ENCODE measurements around the gene PRR20E. TPM values are rescaled to one million over a fixed set of nuclear protein-coding genes. Genes with fewer than 3 reads are reported as not detected.
"Not testable (repeated sequence)": the region's sequence is repeated elsewhere in the genome, so short reads cannot be mapped to it uniquely, and the experiment has no call there.

The PRR20E gene
- total RNA-seq, 1 donor from 2014 or later, result not detected

GRCh38 chr13:57136093-57136492 lies 30.9 kb upstream of the PRR20E start:
- no peaks in the 10 kb centered on the region for H3K4me1 ChIP-seq (ENCODE audit: insufficient read depth, low read length)
- no peak overlapping the region for H3K27ac Mint-ChIP-seq (ENCODE audit: unreplicated experiment)
- H3K4me3 Mint-ChIP-seq (ENCODE audit: unreplicated experiment), result no peak overlapping the region
- FAIRE-seq (no peak), DNase-seq (ENCODE audit: low read depth) (no peak)
- TF ChIP-seq, protein P1, sequence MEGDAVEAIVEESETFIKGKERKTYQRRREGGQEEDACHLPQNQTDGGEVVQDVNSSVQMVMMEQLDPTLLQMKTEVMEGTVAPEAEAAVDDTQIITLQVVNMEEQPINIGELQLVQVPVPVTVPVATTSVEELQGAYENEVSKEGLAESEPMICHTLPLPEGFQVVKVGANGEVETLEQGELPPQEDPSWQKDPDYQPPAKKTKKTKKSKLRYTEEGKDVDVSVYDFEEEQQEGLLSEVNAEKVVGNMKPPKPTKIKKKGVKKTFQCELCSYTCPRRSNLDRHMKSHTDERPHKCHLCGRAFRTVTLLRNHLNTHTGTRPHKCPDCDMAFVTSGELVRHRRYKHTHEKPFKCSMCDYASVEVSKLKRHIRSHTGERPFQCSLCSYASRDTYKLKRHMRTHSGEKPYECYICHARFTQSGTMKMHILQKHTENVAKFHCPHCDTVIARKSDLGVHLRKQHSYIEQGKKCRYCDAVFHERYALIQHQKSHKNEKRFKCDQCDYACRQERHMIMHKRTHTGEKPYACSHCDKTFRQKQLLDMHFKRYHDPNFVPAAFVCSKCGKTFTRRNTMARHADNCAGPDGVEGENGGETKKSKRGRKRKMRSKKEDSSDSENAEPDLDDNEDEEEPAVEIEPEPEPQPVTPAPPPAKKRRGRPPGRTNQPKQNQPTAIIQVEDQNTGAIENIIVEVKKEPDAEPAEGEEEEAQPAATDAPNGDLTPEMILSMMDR (IDR thresholded peaks at IDR 0.05; ENCODE audit: insufficient read depth, low read depth, low read length), result no peak
- no peak for TF ChIP-seq EZH2 (IDR thresholded peaks at IDR 0.05; ENCODE audit: insufficient read depth, low read length)
- no peak overlapping the region for H3K4me3 ChIP-seq (ENCODE audit: insufficient read depth, low read depth, low read length)
- no peak overlapping the region for H3K9ac ChIP-seq (ENCODE audit: low read length)
- H3K4me1 Mint-ChIP-seq (ENCODE audit: low read depth, unreplicated experiment), result no peaks in the 10 kb centered on the region
- H2AFZ ChIP-seq (ENCODE audit: low read depth, low read length), result no peak overlapping the region
- no peaks in the 10 kb centered on the region for H3K36me3 ChIP-seq (ENCODE audit: insufficient read depth, low read length)
- H3K9me3 Mint-ChIP-seq (ENCODE audit: unreplicated experiment), result peaks cover 5% of the 10 kb centered on the region
- no peak overlapping the region for H3K27ac ChIP-seq (ENCODE audit: low read depth, low read length)
- no peak overlapping the region for H3K4me2 ChIP-seq (ENCODE audit: low read length)
- H3K36me3 Mint-ChIP-seq (ENCODE audit: low read depth, unreplicated experiment), result no peaks in the 10 kb centered on the region
- H3K27me3 Mint-ChIP-seq (ENCODE audit: low read depth, unreplicated experiment), result no peaks in the 10 kb centered on the region
- no peaks in the 10 kb centered on the region for H3K9me3 ChIP-seq (ENCODE audit: insufficient read depth, low read depth, low read length)
- no peaks in the 10 kb centered on the region for H3K27me3 ChIP-seq (ENCODE audit: insufficient read depth, low read length)
- no peaks in the 10 kb centered on the region for H3K79me2 ChIP-seq (ENCODE audit: insufficient read depth, low read length)
- no peaks in the 10 kb centered on the region for H4K20me1 ChIP-seq (ENCODE audit: insufficient read depth, low read length)

GRCh38 chr13:57137585-57137984 lies 29.4 kb upstream of the PRR20E start:
- no peaks in the 10 kb centered on the region for H3K27me3 Mint-ChIP-seq (ENCODE audit: low read depth, unreplicated experiment)
- Histone ChIP-seq H3K9me3 (ENCODE audit: insufficient read depth, low read depth, low read length) (no peaks in the 10 kb centered on the region), H4K20me1 (ENCODE audit: insufficient read depth, low read length) (no peaks in the 10 kb centered on the region), H3K79me2 (ENCODE audit: insufficient read depth, low read length) (no peaks in the 10 kb centered on the region), H3K4me3 (ENCODE audit: insufficient read depth, low read depth, low read length) (no peak overlapping the region), H2AFZ (ENCODE audit: low read depth, low read length) (no peak overlapping the region), H3K27ac (ENCODE audit: low read depth, low read length) (no peak overlapping the region), H3K4me2 (ENCODE audit: low read length) (no peak overlapping the region), H3K9ac (ENCODE audit: low read length) (no peak overlapping the region), H3K36me3 (ENCODE audit: insufficient read depth, low read length) (no peaks in the 10 kb centered on the region), H3K27me3 (ENCODE audit: insufficient read depth, low read length) (no peaks in the 10 kb centered on the region), H3K4me1 (ENCODE audit: insufficient read depth, low read length) (no peaks in the 10 kb centered on the region)
- no peak overlapping the region for H3K27ac Mint-ChIP-seq (ENCODE audit: unreplicated experiment)
- FAIRE-seq, result no peak
- DNase-seq (ENCODE audit: low read depth), result no peak
- no peak overlapping the region for H3K4me3 Mint-ChIP-seq (ENCODE audit: unreplicated experiment)
- peaks cover 5% of the 10 kb centered on the region for H3K9me3 Mint-ChIP-seq (ENCODE audit: unreplicated experiment)
- no peaks in the 10 kb centered on the region for H3K36me3 Mint-ChIP-seq (ENCODE audit: low read depth, unreplicated experiment)
- no peak for TF ChIP-seq EZH2 (IDR thresholded peaks at IDR 0.05; ENCODE audit: insufficient read depth, low read length)
- TF ChIP-seq, protein P1 (IDR thresholded peaks at IDR 0.05; ENCODE audit: insufficient read depth, low read depth, low read length), result no peak
- no peaks in the 10 kb centered on the region for H3K4me1 Mint-ChIP-seq (ENCODE audit: low read depth, unreplicated experiment)

DNA sequence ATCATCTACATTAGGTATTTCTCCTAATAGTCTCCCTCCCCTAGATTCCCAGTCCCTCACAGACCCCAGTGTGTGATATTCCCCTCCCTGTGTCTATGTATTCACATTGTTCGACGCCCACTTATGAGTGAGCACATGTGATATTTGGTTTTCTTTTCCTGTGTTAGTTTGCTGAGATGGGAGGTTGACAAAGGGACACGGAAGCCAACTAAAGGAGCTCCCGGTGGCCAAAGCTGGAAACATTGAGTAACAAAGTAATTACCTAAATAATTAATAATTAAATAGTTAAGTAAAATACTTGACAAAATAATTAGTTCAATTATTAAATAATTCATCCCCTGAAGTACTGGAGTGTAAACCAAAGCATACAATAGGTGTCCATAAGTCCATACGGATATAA lies 28.0 kb upstream of the PRR20E start:
- H3K36me3 ChIP-seq (ENCODE audit: insufficient read depth, low read length), result no peaks in the 10 kb centered on the region
- no peaks in the 10 kb centered on the region for H3K79me2 ChIP-seq (ENCODE audit: insufficient read depth, low read length)
- H3K27ac ChIP-seq (ENCODE audit: low read depth, low read length), result no peak overlapping the region
- H3K4me3 Mint-ChIP-seq (ENCODE audit: unreplicated experiment), result no peak overlapping the region
- H3K27me3 ChIP-seq (ENCODE audit: insufficient read depth, low read length), result no peaks in the 10 kb centered on the region
- TF ChIP-seq, protein P1 (IDR thresholded peaks at IDR 0.05; ENCODE audit: insufficient read depth, low read depth, low read length), result no peak
- TF ChIP-seq EZH2 (IDR thresholded peaks at IDR 0.05; ENCODE audit: insufficient read depth, low read length), result no peak
- H3K27me3 Mint-ChIP-seq (ENCODE audit: low read depth, unreplicated experiment), result no peaks in the 10 kb centered on the region
- DNase-seq (ENCODE audit: low read depth) (no peak), FAIRE-seq (no peak)
- H3K27ac Mint-ChIP-seq (ENCODE audit: unreplicated experiment), result no peak overlapping the region
- no peaks in the 10 kb centered on the region for H3K4me1 Mint-ChIP-seq (ENCODE audit: low read depth, unreplicated experiment)
- H4K20me1 ChIP-seq (ENCODE audit: insufficient read depth, low read length), result no peaks in the 10 kb centered on the region
- no peak overlapping the region for H3K9ac ChIP-seq (ENCODE audit: low read length)
- H3K4me3 ChIP-seq (ENCODE audit: insufficient read depth, low read depth, low read length), result no peak overlapping the region
- H3K4me1 ChIP-seq (ENCODE audit: insufficient read depth, low read length), result no peaks in the 10 kb centered on the region
- no peaks in the 10 kb centered on the region for H3K9me3 ChIP-seq (ENCODE audit: insufficient read depth, low read depth, low read length)
- H3K36me3 Mint-ChIP-seq (ENCODE audit: low read depth, unreplicated experiment), result no peaks in the 10 kb centered on the region
- no peak overlapping the region for H2AFZ ChIP-seq (ENCODE audit: low read depth, low read length)
- H3K9me3 Mint-ChIP-seq (ENCODE audit: unreplicated experiment), result peaks cover 5% of the 10 kb centered on the region
- no peak overlapping the region for H3K4me2 ChIP-seq (ENCODE audit: low read length)

DNA sequence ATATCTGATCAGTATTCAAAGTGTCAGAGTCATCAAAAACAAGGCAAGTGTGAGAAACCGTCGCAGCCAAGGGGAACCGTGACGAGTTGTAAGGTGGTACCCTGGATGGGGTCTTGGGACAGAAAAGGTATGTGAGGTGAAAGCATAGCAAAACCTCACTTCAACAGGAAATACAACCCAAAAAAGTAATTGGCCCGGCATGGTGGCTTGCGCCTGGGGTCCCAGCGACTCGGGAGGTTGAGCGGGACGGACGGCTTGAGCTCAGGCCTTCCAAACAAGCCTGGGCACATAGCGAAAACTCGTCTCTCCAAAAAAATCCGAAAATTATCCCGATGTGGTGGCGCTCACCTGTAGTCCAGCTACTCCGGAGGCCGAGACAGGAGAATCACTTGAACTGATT lies 27.2 kb upstream of the PRR20E start:
- H3K36me3 Mint-ChIP-seq (ENCODE audit: low read depth, unreplicated experiment); H3K79me2 ChIP-seq (ENCODE audit: insufficient read depth, low read length); H3K4me3 Mint-ChIP-seq (ENCODE audit: unreplicated experiment); H3K4me3 ChIP-seq (ENCODE audit: insufficient read depth, low read depth, low read length); H3K27me3 ChIP-seq (ENCODE audit: insufficient read depth, low read length); H3K9me3 Mint-ChIP-seq (ENCODE audit: unreplicated experiment); H3K27ac Mint-ChIP-seq (ENCODE audit: unreplicated experiment); H3K27ac ChIP-seq (ENCODE audit: low read depth, low read length); H3K27me3 Mint-ChIP-seq (ENCODE audit: low read depth, unreplicated experiment); FAIRE-seq; H3K4me1 ChIP-seq (ENCODE audit: insufficient read depth, low read length); H3K9me3 ChIP-seq (ENCODE audit: insufficient read depth, low read depth, low read length); H3K4me1 Mint-ChIP-seq (ENCODE audit: low read depth, unreplicated experiment); H3K36me3 ChIP-seq (ENCODE audit: insufficient read depth, low read length); H3K4me2 ChIP-seq (ENCODE audit: low read length); H2AFZ ChIP-seq (ENCODE audit: low read depth, low read length); H4K20me1 ChIP-seq (ENCODE audit: insufficient read depth, low read length); H3K9ac ChIP-seq (ENCODE audit: low read length); DNase-seq (ENCODE audit: low read depth): not testable (repeated sequence)
